H9 (cell line): ENCODE measurements around the gene TMEM150B. TPM values are rescaled to one million over a fixed set of nuclear protein-coding genes. Genes with fewer than 3 reads are reported as not detected.
A peak's percentile ranks its signal among the peaks of the same experiment; 100 is the strongest.

ENCODE experiments used
- DNase-seq: peaks from one replicate; pipeline ENCODE4 v3.0.0-alpha.2; 2017
- H2AFZ ChIP-seq: one replicate; pipeline ENCODE4 v1.6.1; 2013; ENCODE audit warnings: mild to moderate bottlenecking, low read length, control low read depth, moderate library complexity
- H2AK5ac ChIP-seq: 2 replicates; pipeline ENCODE4 v1.6.1; 2013; ENCODE audit warnings: low read length, control low read depth, mixed read lengths; ENCODE audit not compliant: insufficient read length
- H2BK120ac ChIP-seq: one replicate; pipeline ENCODE4 v1.6.1; 2013; ENCODE audit warnings: low read depth, mild to moderate bottlenecking, low read length, control low read depth, inconsistent platforms; ENCODE audit not compliant: poor library complexity, severe bottlenecking
- H2BK12ac ChIP-seq: 2 replicates; pipeline ENCODE4 v1.6.1; 2013; ENCODE audit warnings: low read length, control low read depth, mixed read lengths, low read depth; ENCODE audit not compliant: insufficient read length
- H2BK15ac ChIP-seq: 2 replicates; pipeline ENCODE4 v1.6.1; 2013; ENCODE audit warnings: low read depth, low read length, control low read depth
- H2BK20ac ChIP-seq: one replicate; pipeline ENCODE4 v1.6.1; 2013; ENCODE audit warnings: low read depth, mild to moderate bottlenecking, low read length, control low read depth, inconsistent platforms; ENCODE audit not compliant: poor library complexity, severe bottlenecking
- H2BK5ac ChIP-seq: 2 replicates; pipeline ENCODE4 v1.6.1; 2013; ENCODE audit warnings: low read length, control low read depth, mixed read lengths; ENCODE audit not compliant: insufficient read length
- H3K14ac ChIP-seq: 2 replicates; pipeline ENCODE4 v1.6.1; 2013; ENCODE audit warnings: low read length, control low read depth; ENCODE audit not compliant: insufficient read depth
- H3K18ac ChIP-seq: 2 replicates; pipeline ENCODE4 v1.6.1; 2013; ENCODE audit warnings: low read depth, mild to moderate bottlenecking, mixed read lengths, low read length, control low read depth; ENCODE audit not compliant: insufficient read length
- H3K23ac ChIP-seq: 2 replicates; pipeline ENCODE4 v1.6.1; 2013; ENCODE audit warnings: low read length, control low read depth, mixed read lengths, low read depth; ENCODE audit not compliant: insufficient read length
- H3K23me2 ChIP-seq: 2 replicates; pipeline ENCODE4 v1.6.1; 2013; ENCODE audit warnings: low read depth, mild to moderate bottlenecking, mixed read lengths, low read length, control low read depth; ENCODE audit not compliant: insufficient read length, poor library complexity, severe bottlenecking
- H3K27ac ChIP-seq: 2 replicates; pipeline ENCODE4 v1.5.1; 2013; ENCODE audit warnings: low read length, control low read depth, mixed read lengths, low read depth; ENCODE audit not compliant: insufficient read length
- H3K27me3 ChIP-seq: 2 replicates; pipeline ENCODE4 v1.6.1; 2013; ENCODE audit warnings: low read length, control low read depth, inconsistent platforms; ENCODE audit not compliant: insufficient read depth
- H3K4ac ChIP-seq: 2 replicates; pipeline ENCODE4 v1.6.1; 2013; ENCODE audit warnings: low read depth, mild to moderate bottlenecking, control low read depth, inconsistent platforms, low read length, moderate library complexity
- H3K4me1 ChIP-seq: 2 replicates; pipeline ENCODE4 v1.6.1; 2013; ENCODE audit warnings: low read length, control low read depth, inconsistent platforms; ENCODE audit not compliant: insufficient read depth
- H3K4me2 ChIP-seq: 2 replicates; pipeline ENCODE4 v1.6.1; 2013; ENCODE audit warnings: low read length, control low read depth, mixed read lengths; ENCODE audit not compliant: insufficient read length, insufficient read depth
- H3K56ac ChIP-seq: 2 replicates; pipeline ENCODE4 v1.6.1; 2013; ENCODE audit warnings: low read depth, mild to moderate bottlenecking, mixed read lengths, low read length, control low read depth; ENCODE audit not compliant: insufficient read length
- H3K79me1 ChIP-seq: 2 replicates; pipeline ENCODE4 v1.6.1; 2013; ENCODE audit warnings: low read depth, mild to moderate bottlenecking, moderate library complexity, low read length, control low read depth, inconsistent platforms; ENCODE audit not compliant: insufficient read depth, poor library complexity, severe bottlenecking
- H3K79me2 ChIP-seq: 2 replicates; pipeline ENCODE4 v1.6.1; 2013; ENCODE audit warnings: low read length, control low read depth, inconsistent platforms; ENCODE audit not compliant: insufficient read depth
- H3K9ac ChIP-seq: 2 replicates; pipeline ENCODE4 v1.6.1; 2013; ENCODE audit warnings: low read length, control low read depth, mixed read lengths; ENCODE audit not compliant: insufficient read length; ENCODE audit errors: extremely low read depth
- H3K9me3 ChIP-seq: one replicate; pipeline ENCODE4 v1.6.1; 2013; ENCODE audit warnings: low read depth, low read length, inconsistent platforms; ENCODE audit not compliant: control insufficient read depth
- H3T11ph ChIP-seq: one replicate; pipeline ENCODE4 v1.6.1; 2013; ENCODE audit warnings: mild to moderate bottlenecking, low read length, control low read depth, inconsistent platforms
- H4K20me1 ChIP-seq: one replicate; pipeline ENCODE4 v1.6.1; 2013; ENCODE audit not compliant: control insufficient read depth, insufficient read length, insufficient read depth
- H4K5ac ChIP-seq: 2 replicates; pipeline ENCODE4 v1.6.1; 2013; ENCODE audit warnings: low read depth, mild to moderate bottlenecking, mixed read lengths, low read length, control low read depth; ENCODE audit not compliant: insufficient read length
- H4K8ac ChIP-seq: replicated peaks from 2 replicates; pipeline ENCODE4 v1.6.1; 2013; ENCODE audit warnings: low read length, control low read depth, mixed read lengths, low read depth; ENCODE audit not compliant: insufficient read length
- H4K91ac ChIP-seq: 2 replicates; pipeline ENCODE4 v1.6.1; 2013; ENCODE audit warnings: low read depth, mild to moderate bottlenecking, moderate library complexity, mixed read lengths, low read length, control low read depth; ENCODE audit not compliant: insufficient read length
- H3K27ac Mint-ChIP-seq, 3 experiments: 2 replicates in 2 of 3; 3 replicates in 1 of 3; pipeline ENCODE4 v1.8.0; 2020 to 2021; ENCODE audit warnings: mixed read lengths in 3 of 3, mild to moderate bottlenecking in 1 of 3, moderate library complexity in 1 of 3
- H3K27me3 Mint-ChIP-seq: 2 replicates; pipeline ENCODE4 v1.8.0; 2021; ENCODE audit warnings: low read depth, mild to moderate bottlenecking, moderate library complexity, mixed read lengths
- H3K36me3 Mint-ChIP-seq, 3 experiments: 2 replicates in 2 of 3; 3 replicates in 1 of 3; pipeline ENCODE4 v1.8.0; 2020 to 2021; ENCODE audit warnings: low read depth in 3 of 3, mixed read lengths in 3 of 3; ENCODE audit not compliant: insufficient read depth in 1 of 3
- H3K4me1 Mint-ChIP-seq, 2 experiments: 2 replicates each; pipeline ENCODE4 v1.8.0; 2020; ENCODE audit warnings: mixed read lengths in 2 of 2
- H3K4me3 Mint-ChIP-seq, 2 experiments: 2 replicates in 1 of 2; 3 replicates in 1 of 2; pipeline ENCODE4 v1.8.0; 2020 to 2021; ENCODE audit warnings: mild to moderate bottlenecking in 2 of 2, mixed read lengths in 2 of 2, moderate library complexity in 1 of 2
- H3K9me3 Mint-ChIP-seq, 2 experiments: 2 replicates in 1 of 2; 3 replicates in 1 of 2; pipeline ENCODE4 v1.8.0; 2020; ENCODE audit warnings: mild to moderate bottlenecking in 2 of 2, mixed read lengths in 2 of 2, moderate library complexity in 1 of 2
- CTCF ChIP-seq: fragments of 200-600 bp; sonication (generic); conservative IDR thresholded peaks from 3 replicates; pipeline ENCODE4 v1.8.0; 2021; ENCODE audit warnings: antibody characterized with exemption, mild to moderate bottlenecking
- WGBS: extraction: QIAGEN DNeasy Blood & Tissue Kit; methylation state at CpG from one replicate; pipeline ENCODE4 v1.1.7; 2013; ENCODE audit warnings: missing lambda C conversion rate, low lambda C conversion rate, mixed read lengths; ENCODE audit not compliant: insufficient read length; ENCODE audit errors: extremely low coverage; 5-methylcytosine and 5-hydroxymethylcytosine counted together
- total RNA-seq: library from RNA; stranded (reverse); gene quantifications from 2 replicates; pipeline ENCODE4 v1.2.1, GENCODE V29; 2021

Gene TMEM150B
- total RNA-seq, 1 experiment from 2014 or later, result 0.63 TPM

- Histone ChIP-seq H3K4me1 (no peaks in the 10 kb centered on the region), H3K56ac (no peak within 1 kb of the TSS), H2BK15ac (no peak within 1 kb of the TSS), H2BK20ac (no peak within 1 kb of the TSS), H3K4me2 (peak within 1 kb of the TSS; percentile 76), H3K4ac (no peak within 1 kb of the TSS), H3K27ac (no peak within 1 kb of the TSS), H3K23ac (no peak within 1 kb of the TSS), H2BK5ac (no peak within 1 kb of the TSS), H4K5ac (no peak within 1 kb of the TSS), H3K23me2 (peaks cover 10% of the 10 kb centered on the region), H2BK120ac (no peak within 1 kb of the TSS), H3K18ac (no peak within 1 kb of the TSS), H2AFZ (no peak within 1 kb of the TSS), H2AK5ac (no peak within 1 kb of the TSS), H3K27me3 (peaks cover 5% of the 10 kb centered on the region), H3K14ac (no peak within 1 kb of the TSS; the same call in 1 of the 2 replicates), H3K79me2 (no peaks in the 10 kb centered on the region), H3K9me3 (no peaks in the 10 kb centered on the region), H4K8ac (no peak within 1 kb of the TSS), H3K9ac (no peak within 1 kb of the TSS), H4K91ac (no peak within 1 kb of the TSS), H4K20me1 (no peaks in the 10 kb centered on the region), H2BK12ac (no peak within 1 kb of the TSS), H3K79me1 (no peaks in the 10 kb centered on the region), H3T11ph (no peak within 1 kb of the TSS)
- peak within 1 kb of the TSS in 1 of 3 experiments; percentile 63; a peak in 2 of 7 replicates for H3K27ac Mint-ChIP-seq
- H3K4me3 Mint-ChIP-seq, result peak within 1 kb of the TSS; percentile 71 to 89
- peaks cover 0 to 6% (median 0%) of the 10 kb centered on the region in 3 experiments; a peak in 1 of 7 replicates for H3K36me3 Mint-ChIP-seq
- DNase-seq, result no peak
- H3K9me3 Mint-ChIP-seq, result peaks cover 0 to 5% of the 10 kb centered on the region in 2 experiments; a peak in 2 of 5 replicates
- peaks cover 28 to 44% of the 10 kb centered on the region in 2 experiments for H3K4me1 Mint-ChIP-seq
- peaks cover 74% of the 10 kb centered on the region for H3K27me3 Mint-ChIP-seq
- no CpG with 5 or more reads among the region's 32 CpGs for WGBS
- no peak for TF ChIP-seq CTCF
Measured at GRCh38 chr19:55370305-55370988, 45.3 kb upstream of the TMEM150B start, which contains the start of gene IL11. IL11 (minus strand) TSS chr19:55370463; CDS start chr19:55370310, 153 bp downstream.
